Activated gamma-delta T cell treated with anti-CD3 and anti-CD28 coated beads, Interleukin-2, amount 50 U/mL, for 16 hours (primary cell): ENCODE data around the gene THTPA.
"Not testable (repeated sequence)": the region's sequence is repeated elsewhere in the genome, so short reads cannot be mapped to it uniquely, and the experiment has no call there.

Experiments
- DNase-seq: peaks from one replicate; pipeline ENCODE4 v3.0.0-alpha.2; 2020; ENCODE audit warnings: low read depth

THTPA gene

DNA sequence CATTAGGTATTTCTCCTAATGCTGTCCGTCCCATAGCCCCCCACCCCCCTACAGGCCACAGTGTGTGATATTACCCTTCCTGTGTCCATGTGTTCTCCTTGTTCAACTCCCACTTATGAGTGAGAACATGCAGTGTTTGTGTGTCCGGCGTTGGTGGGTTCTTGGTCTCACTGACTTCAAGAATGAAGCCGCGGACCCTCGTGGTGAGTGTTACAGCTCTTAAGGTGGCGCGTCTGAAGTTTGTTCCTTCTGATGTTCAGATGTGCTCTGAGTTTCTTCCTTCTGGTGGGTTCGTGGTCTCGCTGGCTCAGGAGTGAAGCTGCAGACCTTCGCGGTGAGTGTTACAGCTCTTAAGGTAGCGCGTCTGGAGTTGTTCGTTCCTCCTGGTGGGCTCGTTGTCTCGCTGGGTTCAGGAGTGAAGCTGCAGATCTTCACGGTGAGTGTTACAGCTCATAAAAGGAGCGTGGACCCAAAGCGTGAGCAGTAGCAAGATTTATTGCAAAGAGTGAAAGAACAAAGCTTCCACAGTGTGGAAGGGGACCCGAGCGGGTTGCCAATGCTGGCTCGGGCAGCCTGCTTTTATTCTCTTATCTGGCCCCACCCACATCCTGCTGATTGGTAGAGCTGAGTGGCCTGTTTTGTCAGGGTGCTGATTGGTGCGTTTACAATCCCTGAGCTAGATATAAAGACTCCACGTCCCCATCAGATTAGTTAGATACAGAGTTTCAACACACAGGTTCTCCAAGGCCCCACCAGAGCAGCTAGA is 27.9 kb downstream of the THTPA start:
- DNase-seq = not testable (repeated sequence)

GRCh38 chr14:23584527-23585203 is 28.6 kb downstream of the THTPA start:
- not testable (repeated sequence) for DNase-seq

DNA sequence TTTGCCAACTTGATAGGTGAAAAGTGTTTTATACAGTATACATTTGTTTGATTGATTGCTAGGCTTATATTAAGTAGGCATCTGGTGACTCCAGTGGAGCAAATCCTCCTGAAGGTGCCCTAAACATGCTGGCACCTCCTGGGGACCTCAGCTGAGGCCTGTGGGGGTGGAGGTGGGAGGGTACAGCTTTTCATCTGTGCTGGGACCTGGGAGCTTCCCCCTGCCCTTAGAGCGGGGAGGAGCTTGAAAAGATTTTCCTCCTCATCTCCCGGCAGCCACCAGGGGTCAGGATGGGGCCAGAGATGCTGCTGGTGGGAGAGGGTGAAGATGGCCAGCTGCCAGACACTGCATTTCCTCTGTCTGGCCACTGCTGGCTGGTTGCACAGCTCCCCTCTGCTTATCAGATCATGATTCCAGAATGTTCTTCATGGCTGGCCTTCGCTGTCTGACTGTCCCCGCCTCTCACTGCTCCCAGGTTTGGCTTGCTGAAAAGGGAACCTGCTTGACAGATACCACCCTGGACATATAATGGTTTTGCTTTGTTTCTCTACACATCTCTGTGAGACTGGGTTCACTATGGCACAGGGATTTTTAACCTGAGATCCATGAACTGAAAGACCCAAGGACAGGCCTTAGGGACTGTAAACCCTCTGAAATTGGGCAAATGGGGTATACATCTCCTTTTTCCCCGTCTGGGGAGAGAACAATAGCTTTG is 33.0 kb downstream of the THTPA start:
- DNase-seq = peak; percentile 68

DNA sequence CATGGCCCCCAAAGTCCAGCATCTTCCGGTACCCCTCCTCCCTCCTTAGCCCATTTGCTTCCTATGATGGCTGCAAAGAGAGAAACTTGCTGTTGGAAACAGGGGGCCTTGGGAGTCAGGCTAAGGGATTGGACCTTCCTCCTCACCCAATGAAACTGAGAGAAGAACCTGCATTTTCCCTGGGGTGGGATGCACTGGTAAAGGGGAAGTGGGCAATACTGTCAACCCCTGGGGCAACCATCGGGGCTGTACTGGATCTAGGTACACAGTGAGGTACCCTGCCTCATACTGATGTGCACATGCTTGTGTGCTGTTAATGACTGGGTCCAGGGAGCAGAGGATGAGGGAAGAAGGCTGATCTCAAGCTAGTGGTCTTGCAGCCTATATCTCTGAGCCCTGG is 33.5 kb downstream of the THTPA start:
- DNase-seq = no peak

DNA sequence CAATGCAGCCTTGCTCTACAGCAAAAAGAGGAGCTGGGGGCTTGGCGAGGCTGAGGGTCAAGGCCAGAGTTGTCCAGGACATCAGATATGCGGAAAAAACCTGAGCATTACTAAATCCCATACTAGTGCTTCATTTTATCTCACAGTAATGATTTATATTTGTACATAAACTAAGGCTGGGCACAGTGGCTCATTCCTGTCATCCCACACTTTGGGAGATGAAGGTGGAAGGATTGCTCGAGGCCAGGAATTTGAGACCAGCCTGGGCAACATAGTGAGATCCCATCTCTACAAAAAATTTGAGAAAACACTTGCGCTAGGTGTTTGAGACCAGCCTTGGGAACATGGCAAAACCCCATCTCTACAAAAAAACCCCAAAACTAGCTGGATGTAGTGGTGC is 34.1 kb downstream of the THTPA start:
- DNase-seq = no peak

GRCh38 chr14:23594191-23594590 is 38.1 kb downstream of the THTPA start:
- DNase-seq = not testable (repeated sequence)

- DNase-seq = no peak
Observed at GRCh38 chr14:23600322-23600707, 44.2 kb downstream of the THTPA start.

- DNase-seq = no peak
Observed at GRCh38 chr14:23600806-23601205, 44.7 kb downstream of the THTPA start.

- no peak for DNase-seq
Observed at GRCh38 chr14:23601424-23601823, 45.4 kb downstream of the THTPA start.

GRCh38 chr14:23601845-23602180 is 45.7 kb downstream of the THTPA start:
- DNase-seq = no peak

GRCh38 chr14:23602181-23603095 is 46.4 kb downstream of the THTPA start:
- DNase-seq = no peak

DNA sequence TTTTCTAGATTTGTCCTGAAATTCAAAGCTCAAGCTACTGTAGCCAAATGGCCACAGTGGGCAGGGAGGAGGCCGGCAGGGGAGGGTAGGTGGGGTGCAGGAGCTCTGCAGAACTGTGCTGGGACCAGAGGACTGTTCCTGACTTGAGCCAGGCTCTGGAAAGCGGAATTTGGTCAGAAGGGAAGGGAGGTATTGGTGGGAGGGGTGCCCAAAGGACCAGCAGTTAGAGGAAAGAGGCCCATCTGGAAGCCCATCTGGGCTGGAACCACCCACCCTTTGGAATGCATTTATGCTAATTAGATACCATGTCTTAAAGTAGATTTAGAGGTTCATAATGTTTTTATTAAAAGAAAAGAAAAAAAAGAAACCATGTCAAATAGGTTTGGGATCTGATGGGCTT is 47.0 kb downstream of the THTPA start:
- DNase-seq = no peak

GRCh38 chr14:23604148-23604547 is 48.1 kb downstream of the THTPA start:
- no peak for DNase-seq

GRCh38 chr14:23604675-23605170 is 48.7 kb downstream of the THTPA start:
- DNase-seq = no peak

DNA sequence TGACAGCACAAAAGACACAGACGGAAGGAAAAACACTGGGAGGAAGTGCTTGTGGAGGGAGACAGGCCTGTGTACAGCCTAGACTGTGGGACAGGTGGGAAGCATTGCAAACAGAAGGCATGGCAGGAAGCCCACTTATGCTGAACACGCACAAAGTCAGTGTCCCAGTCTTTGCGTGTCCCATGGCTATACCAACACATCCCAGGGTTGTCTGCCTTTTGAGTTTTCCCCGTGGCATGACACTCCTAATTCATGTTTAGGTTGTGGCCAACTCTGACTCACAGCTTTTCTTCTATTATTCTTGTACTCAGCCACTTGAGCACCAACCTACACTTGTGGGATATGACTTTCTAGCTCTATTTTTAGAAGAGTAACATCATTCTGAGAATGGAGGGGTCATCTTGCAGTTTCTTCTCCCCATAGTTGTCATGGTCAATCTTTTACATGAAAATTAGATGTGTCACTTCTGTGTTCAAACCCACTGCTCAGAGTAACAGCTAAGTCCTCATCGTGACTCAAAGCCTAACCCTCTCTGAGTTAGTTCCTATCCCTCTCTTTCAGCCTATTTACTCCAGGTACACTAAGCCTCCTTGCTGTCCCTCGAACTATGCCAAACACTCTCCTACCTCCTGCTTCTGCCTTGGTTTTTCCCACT is 50.0 kb downstream of the THTPA start:
- DNase-seq = no peak

GRCh38 chr14:23608454-23608853 is 52.4 kb downstream of the THTPA start:
- DNase-seq = no peak

GRCh38 chr14:23609001-23609400 is 52.9 kb downstream of the THTPA start:
- no peak for DNase-seq

DNA sequence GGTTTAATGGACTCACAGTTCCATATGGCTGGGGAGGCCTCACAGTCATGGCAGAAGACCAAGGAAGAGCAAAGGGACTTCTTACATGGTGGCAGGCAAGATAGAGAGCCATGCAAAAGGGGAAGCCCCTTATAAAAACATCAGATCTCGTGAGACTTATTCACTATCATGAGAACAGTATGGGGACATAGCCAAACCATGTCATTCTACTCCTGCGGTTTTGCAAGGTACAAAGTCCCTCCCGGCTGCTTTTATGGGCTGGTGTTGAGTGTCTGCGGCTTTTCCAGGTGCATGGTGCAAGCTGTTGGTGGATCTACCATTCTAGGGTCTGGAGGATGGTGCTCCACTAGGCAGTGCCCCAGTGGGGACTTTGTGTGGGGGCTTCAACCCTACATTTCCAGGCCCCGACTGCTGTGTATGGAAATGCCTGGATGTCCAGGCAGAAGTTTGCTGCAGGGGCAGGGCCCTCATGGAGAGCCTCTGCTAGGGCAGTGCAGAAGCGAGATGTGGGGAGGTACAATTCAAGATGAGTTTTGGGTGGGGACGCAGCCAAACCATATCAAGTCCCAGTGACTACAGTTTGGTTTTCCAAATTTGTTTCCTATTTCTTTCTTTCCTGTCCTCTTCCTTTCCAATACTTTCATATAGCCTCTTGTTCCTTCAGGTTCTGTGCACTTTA is 53.5 kb downstream of the THTPA start:
- DNase-seq = not testable (repeated sequence)
